ENCODE data around the gene MGMT.

DNA sequence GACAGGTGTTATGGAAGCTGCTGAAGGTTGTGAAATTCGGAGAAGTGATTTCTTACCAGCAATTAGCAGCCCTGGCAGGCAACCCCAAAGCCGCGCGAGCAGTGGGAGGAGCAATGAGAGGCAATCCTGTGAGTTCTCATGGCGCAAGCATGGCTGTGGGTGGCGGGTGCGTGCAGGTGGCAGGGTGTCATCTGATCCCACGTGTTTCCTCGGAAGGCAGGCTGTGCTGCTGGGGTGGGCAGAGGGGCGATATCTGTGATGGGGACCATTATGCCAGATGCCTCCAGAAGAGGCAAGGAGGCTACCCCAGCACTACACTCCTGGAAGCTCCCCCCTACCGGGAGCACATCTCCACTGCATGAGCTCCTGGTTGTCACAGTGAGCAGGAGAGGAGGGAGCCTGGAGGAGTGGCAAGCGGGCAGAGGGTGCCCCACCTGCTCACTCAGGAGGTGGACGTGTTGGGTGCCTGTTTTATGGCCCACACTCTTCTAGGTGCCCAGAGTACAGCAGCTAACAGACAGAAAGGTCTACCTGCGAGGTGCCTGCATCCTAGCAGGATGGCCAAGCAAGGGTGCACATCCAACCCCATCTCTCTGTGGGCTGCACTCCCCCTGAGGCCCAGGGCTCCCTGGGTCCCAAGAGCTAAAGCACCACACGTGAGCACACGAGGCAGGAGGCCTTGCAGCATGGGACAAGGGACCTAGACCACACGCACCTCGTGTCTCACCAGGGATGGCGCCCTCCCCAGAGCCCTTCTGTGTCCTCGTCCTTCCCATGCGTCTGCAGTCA lies 292.4 kb downstream of the MGMT start:
- TF ChIP-seq, protein P1, sequence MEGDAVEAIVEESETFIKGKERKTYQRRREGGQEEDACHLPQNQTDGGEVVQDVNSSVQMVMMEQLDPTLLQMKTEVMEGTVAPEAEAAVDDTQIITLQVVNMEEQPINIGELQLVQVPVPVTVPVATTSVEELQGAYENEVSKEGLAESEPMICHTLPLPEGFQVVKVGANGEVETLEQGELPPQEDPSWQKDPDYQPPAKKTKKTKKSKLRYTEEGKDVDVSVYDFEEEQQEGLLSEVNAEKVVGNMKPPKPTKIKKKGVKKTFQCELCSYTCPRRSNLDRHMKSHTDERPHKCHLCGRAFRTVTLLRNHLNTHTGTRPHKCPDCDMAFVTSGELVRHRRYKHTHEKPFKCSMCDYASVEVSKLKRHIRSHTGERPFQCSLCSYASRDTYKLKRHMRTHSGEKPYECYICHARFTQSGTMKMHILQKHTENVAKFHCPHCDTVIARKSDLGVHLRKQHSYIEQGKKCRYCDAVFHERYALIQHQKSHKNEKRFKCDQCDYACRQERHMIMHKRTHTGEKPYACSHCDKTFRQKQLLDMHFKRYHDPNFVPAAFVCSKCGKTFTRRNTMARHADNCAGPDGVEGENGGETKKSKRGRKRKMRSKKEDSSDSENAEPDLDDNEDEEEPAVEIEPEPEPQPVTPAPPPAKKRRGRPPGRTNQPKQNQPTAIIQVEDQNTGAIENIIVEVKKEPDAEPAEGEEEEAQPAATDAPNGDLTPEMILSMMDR (IDR thresholded peaks at IDR 0.05 in 2 of 3, conservative IDR thresholded peaks at IDR 0.05 in 1 of 3; ENCODE audit: insufficient read depth in 2 of 3, low read depth in 1 of 3, low read length in 3 of 3) = no peak
- TF ChIP-seq, protein P2, sequence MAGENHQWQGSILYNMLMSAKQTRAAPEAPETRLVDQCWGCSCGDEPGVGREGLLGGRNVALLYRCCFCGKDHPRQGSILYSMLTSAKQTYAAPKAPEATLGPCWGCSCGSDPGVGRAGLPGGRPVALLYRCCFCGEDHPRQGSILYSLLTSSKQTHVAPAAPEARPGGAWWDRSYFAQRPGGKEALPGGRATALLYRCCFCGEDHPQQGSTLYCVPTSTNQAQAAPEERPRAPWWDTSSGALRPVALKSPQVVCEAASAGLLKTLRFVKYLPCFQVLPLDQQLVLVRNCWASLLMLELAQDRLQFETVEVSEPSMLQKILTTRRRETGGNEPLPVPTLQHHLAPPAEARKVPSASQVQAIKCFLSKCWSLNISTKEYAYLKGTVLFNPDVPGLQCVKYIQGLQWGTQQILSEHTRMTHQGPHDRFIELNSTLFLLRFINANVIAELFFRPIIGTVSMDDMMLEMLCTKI (IDR thresholded peaks at IDR 0.05; ENCODE audit: partially characterized antibody) = no peak
- no peak for TF ChIP-seq HNRNPK (IDR thresholded peaks at IDR 0.05; ENCODE audit: low read depth, low read length, poor library complexity, severe bottlenecking)
- TF ChIP-seq FOXM1 (IDR thresholded peaks at IDR 0.05; ENCODE audit: low read depth) = no peak
- TF ChIP-seq FOXM1 (CRISPR knock-in tag; IDR thresholded peaks at IDR 0.05; ENCODE audit: low read depth) = no peak
- TF ChIP-seq, protein P3, sequence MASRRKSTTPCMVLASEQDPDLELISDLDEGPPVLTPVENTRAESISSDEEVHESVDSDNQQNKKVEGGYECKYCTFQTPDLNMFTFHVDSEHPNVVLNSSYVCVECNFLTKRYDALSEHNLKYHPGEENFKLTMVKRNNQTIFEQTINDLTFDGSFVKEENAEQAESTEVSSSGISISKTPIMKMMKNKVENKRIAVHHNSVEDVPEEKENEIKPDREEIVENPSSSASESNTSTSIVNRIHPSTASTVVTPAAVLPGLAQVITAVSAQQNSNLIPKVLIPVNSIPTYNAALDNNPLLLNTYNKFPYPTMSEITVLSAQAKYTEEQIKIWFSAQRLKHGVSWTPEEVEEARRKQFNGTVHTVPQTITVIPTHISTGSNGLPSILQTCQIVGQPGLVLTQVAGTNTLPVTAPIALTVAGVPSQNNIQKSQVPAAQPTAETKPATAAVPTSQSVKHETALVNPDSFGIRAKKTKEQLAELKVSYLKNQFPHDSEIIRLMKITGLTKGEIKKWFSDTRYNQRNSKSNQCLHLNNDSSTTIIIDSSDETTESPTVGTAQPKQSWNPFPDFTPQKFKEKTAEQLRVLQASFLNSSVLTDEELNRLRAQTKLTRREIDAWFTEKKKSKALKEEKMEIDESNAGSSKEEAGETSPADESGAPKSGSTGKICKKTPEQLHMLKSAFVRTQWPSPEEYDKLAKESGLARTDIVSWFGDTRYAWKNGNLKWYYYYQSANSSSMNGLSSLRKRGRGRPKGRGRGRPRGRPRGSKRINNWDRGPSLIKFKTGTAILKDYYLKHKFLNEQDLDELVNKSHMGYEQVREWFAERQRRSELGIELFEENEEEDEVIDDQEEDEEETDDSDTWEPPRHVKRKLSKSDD (conservative IDR thresholded peaks at IDR 0.05; ENCODE audit: low read length) = no peak
- no peak for TF ChIP-seq POLR2B (IDR thresholded peaks at IDR 0.05; ENCODE audit: low read depth, partially characterized antibody)
- no peak for TF ChIP-seq RNF2 (IDR thresholded peaks at IDR 0.05)
- no peak for TF ChIP-seq FOXA1 (IDR thresholded peaks at IDR 0.05; ENCODE audit: borderline replicate concordance)
- TF ChIP-seq JUNB (CRISPR knock-in tag; conservative IDR thresholded peaks at IDR 0.05) = no peak
- TF ChIP-seq ZSCAN29 (IDR thresholded peaks at IDR 0.05) = no peak
- no peak for TF ChIP-seq ZNF76 (CRISPR knock-in tag; IDR thresholded peaks at IDR 0.05; ENCODE audit: borderline replicate concordance)
- TF ChIP-seq ZNF274 (IDR thresholded peaks at IDR 0.05; ENCODE audit: borderline replicate concordance, low read depth, low read length) = no peak

Data from K562 (cell line).